Esophagus squamous epithelium (tissue), 4 donors: ENCODE data around the gene GZMA.

ENCODE experiments used
- CTCF ChIP-seq, 6 experiments: fragments of 450-650 bp in 4 of 6; fragments of 200-600 bp in 2 of 6; sonication (generic) in 2 of 6; IDR thresholded peaks; one replicate each; pipeline ENCODE4 v1.5.1; 2016 to 2019; ENCODE audit warnings: antibody characterized with exemption in 6 of 6, mild to moderate bottlenecking in 4 of 6, moderate library complexity in 4 of 6
- POLR2A ChIP-seq, 4 donors: fragments of 450-650 bp; IDR thresholded peaks; one replicate each; pipeline ENCODE4 v1.6.1; 2017; ENCODE audit warnings: antibody characterized with exemption in 4 of 4, mild to moderate bottlenecking in 4 of 4, moderate library complexity in 3 of 4

- TF ChIP-seq CTCF (IDR thresholded peaks at IDR 0.05) (no peak), POLR2A (IDR thresholded peaks at IDR 0.05) (no peak)
Observed at GRCh38 chr5:55073211-55073610, 29.2 kb upstream of the GZMA start.
